Adrenal gland (tissue), 12 donors: ENCODE results near the gene BRSK1. TPM values are rescaled to one million over a fixed set of nuclear protein-coding genes. Genes with fewer than 3 reads are reported as not detected.

Experiments used
- DNase-seq, 7 donors: peaks; one replicate each; pipeline ENCODE4 v3.0.0-alpha.2; 2019 to 2020
- H3K27ac ChIP-seq, 5 donors: fragments of 200-600 bp; sonication (generic) in 4 of 5; 1 replicate in 3 of 5; 2 replicates in 2 of 5; pipeline versions ENCODE4 v1.5.1 to v1.8.0; 2016 to 2020; ENCODE audit warnings: mild to moderate bottlenecking in 1 of 5
- H3K27me3 ChIP-seq: fragments of 200-600 bp; 2 replicates; pipeline ENCODE4 v1.8.0; 2021
- H3K36me3 ChIP-seq, 2 donors: fragments of 200-600 bp; replicated peaks in 1 of 2; 1 replicate in 1 of 2; 2 replicates in 1 of 2; pipeline versions ENCODE4 v1.5.1 to v1.8.0; 2018 to 2022
- H3K4me1 ChIP-seq, 2 donors: fragments of 200-600 bp; replicated peaks in 1 of 2; 1 replicate in 1 of 2; 2 replicates in 1 of 2; pipeline versions ENCODE4 v1.5.1 to v1.8.0; 2018 to 2021
- H3K4me3 ChIP-seq, 4 donors: fragments of 200-600 bp; sonication (generic) in 3 of 4; one replicate each; pipeline ENCODE4 v1.5.1; 2016 to 2018
- H3K9me3 ChIP-seq, 3 donors: fragments of 200-600 bp; sonication (generic) in 1 of 3; replicated peaks in 1 of 3; 1 replicate in 2 of 3; 2 replicates in 1 of 3; pipeline versions ENCODE4 v1.5.1 to v1.8.0; 2016 to 2021
- POLR2A ChIP-seq, 2 donors: fragments of 450-650 bp; IDR thresholded peaks; one replicate each; pipeline ENCODE4 v1.6.1; 2017; ENCODE audit warnings: antibody characterized with exemption in 2 of 2, mild to moderate bottlenecking in 2 of 2, moderate library complexity in 1 of 2
- WGBS, 4 donors: extraction: QIAGEN DNeasy Blood & Tissue Kit in 2 of 4; methylation state at CpG; one replicate each; pipeline versions ENCODE4 v1.1.5 to v1.1.7; 2013 to 2017; 5-methylcytosine and 5-hydroxymethylcytosine counted together
- intact Hi-C, 2 donors: fragments of 100-400 bp; cut with DNase I; formaldehyde crosslinking; loops; one replicate each; pipeline versions ENCODE4 v1.14.1 to v1.15.0; 2022 to 2023
- polyA plus RNA-seq, 3 donors: library from polyadenylated mRNA; stranded (reverse); fragments of 200-250 nt in 2 of 3; fragments of 350-450 nt in 1 of 3; fragmentation: Illumina TruSeq in 1 of 3; extraction: RNeasy Lipid Tissue Mini Kit (QIAGEN cat#74804) in 1 of 3; gene quantifications; one replicate each; pipeline ENCODE4 v1.2.3, GENCODE V29; 2013 to 2014
- total RNA-seq, 9 donors: library from RNA; depleted of rRNA in 4 of 9; stranded (reverse); fragments of >200 nt in 4 of 9; fragments of 120-200 nt in 1 of 9; fragmentation: NEBNext Ultra II Directional in 1 of 9; extraction: Animal tissue kit (Norgen Biotek cat#: 25700) in 1 of 9; gene quantifications; one replicate each; pipeline versions ENCODE4 v1.1.0 to v1.2.4, GENCODE V29; 2013 to 2023
- TF ChIP-seq, protein P1 (sequence below), 6 experiments: fragments of 450-650 bp in 4 of 6; fragments of 200-600 bp in 2 of 6; sonication (generic) in 1 of 6; IDR thresholded peaks; 1 replicate in 5 of 6; 2 replicates in 1 of 6; pipeline versions ENCODE4 v1.5.1 to v1.8.0; 2016 to 2021; ENCODE audit warnings: antibody characterized with exemption in 6 of 6, mild to moderate bottlenecking in 2 of 6, moderate library complexity in 1 of 6
- donor health status: healthy with polysubstance abuse.
- donor health status: Bipolar disorder and iron deficiency.
- donor health status: DM: yes; HTN: yes; CAD: no.
- donor health status: DM: no; HTN: no; CAD: no.
- donor health status: DM: no; HTN: no; CAD: no.
- donor health status: DM: yes; HTN: yes; CAD: no.

The BRSK1 gene
- total and polyA plus RNA-seq, 12 donors, result 2.0 to 64.3 (median 13.6) TPM

DNA sequence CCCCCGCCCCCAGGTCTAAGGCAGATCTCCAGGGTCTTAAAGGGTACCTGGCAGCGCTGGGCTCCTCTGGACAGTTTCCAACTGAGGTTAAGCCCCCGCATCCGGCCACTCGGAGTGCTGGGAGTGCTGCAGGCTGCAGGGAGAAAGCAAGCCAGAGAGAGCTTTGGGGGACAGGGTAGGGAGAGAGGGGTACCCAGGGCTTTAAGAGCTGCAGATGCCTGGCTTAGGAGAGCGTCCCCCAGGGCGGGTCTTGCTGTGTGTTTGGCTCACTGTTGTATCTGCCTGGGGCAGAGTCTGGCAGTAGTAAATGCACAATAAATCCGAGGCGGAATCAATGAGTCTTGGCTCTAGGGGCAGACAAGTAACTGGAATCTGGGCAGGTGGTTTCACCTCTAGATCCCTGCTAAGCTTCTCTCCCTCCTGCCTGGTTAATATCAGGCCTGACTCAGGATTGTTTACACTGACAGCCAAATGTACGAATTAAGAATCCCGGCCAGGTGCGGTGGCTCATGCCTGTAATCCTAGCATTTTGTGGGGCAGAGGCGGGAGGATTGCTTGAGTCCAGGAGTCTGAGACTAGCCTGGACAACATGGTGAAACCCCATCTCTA is 71.5 kb downstream of the BRSK1 start:
- Histone ChIP-seq H3K9me3 (no peaks in the 10 kb centered on the region), H3K4me1 (peaks cover 12 to 15% of the 10 kb centered on the region in 2 donors), H3K36me3 (no peaks in the 10 kb centered on the region), H3K4me3 (no peak overlapping the region), H3K27me3 (peaks cover 18% of the 10 kb centered on the region), H3K27ac (no peak overlapping the region)
- DNase-seq, result no peak
- TF ChIP-seq POLR2A (IDR thresholded peaks at IDR 0.05), result no peak
- TF ChIP-seq, protein P1, sequence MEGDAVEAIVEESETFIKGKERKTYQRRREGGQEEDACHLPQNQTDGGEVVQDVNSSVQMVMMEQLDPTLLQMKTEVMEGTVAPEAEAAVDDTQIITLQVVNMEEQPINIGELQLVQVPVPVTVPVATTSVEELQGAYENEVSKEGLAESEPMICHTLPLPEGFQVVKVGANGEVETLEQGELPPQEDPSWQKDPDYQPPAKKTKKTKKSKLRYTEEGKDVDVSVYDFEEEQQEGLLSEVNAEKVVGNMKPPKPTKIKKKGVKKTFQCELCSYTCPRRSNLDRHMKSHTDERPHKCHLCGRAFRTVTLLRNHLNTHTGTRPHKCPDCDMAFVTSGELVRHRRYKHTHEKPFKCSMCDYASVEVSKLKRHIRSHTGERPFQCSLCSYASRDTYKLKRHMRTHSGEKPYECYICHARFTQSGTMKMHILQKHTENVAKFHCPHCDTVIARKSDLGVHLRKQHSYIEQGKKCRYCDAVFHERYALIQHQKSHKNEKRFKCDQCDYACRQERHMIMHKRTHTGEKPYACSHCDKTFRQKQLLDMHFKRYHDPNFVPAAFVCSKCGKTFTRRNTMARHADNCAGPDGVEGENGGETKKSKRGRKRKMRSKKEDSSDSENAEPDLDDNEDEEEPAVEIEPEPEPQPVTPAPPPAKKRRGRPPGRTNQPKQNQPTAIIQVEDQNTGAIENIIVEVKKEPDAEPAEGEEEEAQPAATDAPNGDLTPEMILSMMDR (IDR thresholded peaks at IDR 0.05), result no peak
- intact Hi-C loops, result no loop called here
- 42 to 51% (median 48%) methylated on average over 7 to 13 of the region's 13 CpGs for WGBS, 4 donors

DNA sequence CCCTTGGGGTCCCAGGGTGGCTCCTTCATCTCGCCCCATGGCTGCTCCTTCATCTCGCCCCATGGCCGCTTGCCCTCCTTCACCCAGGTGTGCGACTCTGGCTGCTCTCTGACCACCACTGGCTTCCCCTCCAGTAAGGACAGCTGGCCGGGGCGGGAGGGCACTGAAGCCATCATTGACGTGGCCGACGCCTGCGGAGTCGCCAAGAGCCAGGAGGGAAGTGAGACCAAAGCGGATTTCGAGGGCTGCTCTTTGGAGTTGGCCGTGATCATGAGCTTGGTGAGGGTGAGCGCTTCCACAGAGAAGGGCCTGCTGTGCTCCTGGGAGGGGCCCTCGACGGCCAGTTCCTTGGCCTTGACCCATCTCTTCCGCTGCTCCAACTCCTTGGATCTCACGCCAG is 74.7 kb downstream of the BRSK1 start:
- intact Hi-C loops, result no loop called here
- no peak overlapping the region for H3K4me3 ChIP-seq
- H3K27me3 ChIP-seq, result no peaks in the 10 kb centered on the region
- H3K36me3 ChIP-seq, result no peaks in the 10 kb centered on the region
- H3K27ac ChIP-seq, result no peak overlapping the region
- TF ChIP-seq, protein P1 (IDR thresholded peaks at IDR 0.05), result no peak
- no peak for TF ChIP-seq POLR2A (IDR thresholded peaks at IDR 0.05)
- no peaks in the 10 kb centered on the region for H3K9me3 ChIP-seq
- DNase-seq, result no peak
- WGBS, 4 donors, result 84 to 86% (median 85%) methylated on average over 16 to 19 of the region's 19 CpGs
- peaks cover 9 to 11% of the 10 kb centered on the region in 2 donors for H3K4me1 ChIP-seq

DNA sequence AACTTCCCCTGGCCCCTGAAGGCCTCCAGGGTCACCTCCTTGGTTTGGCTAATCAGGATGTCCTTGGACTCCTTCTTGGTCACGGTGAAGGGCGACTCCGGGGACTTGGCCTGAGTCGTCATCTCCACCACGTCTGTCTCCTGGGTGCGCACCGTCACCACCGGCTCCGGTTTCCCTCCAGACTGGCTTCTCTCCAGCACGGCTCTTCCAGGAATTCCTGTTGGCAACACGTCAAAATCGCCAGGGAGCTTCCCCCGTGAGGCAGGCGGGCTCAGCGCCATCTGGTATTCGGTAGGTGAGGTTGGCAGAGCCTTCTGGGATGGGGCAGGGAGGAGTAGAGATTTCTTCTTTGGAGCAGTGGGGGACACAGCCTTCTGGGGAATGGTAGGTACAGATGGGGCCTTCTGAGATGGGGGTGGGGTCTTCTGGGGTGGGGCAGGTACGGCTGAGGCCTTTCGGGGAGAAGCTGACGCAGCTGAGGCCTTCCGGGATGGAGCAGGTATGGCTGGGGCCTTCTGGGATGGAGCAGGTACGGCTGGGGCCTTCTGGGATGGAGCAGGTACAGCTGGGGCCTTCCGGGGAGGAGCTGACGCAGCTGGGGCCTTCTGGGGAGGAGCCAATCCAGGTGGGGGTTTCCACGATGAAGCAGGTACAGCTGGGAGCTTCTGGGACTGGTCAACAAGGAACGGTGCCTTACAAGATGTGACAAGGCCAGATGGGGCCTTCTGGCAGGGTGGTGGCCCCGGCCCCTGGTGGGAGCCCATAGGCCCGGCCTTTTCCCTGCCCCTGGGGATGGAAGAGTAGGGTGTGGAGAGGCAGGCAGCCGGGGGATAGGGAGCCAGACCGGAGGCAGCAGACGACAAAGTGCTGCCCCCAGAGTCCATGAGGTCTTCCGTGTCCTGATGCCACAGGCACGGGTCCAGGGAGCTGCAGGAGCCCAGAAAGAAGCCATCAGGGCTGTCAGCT is 75.4 kb downstream of the BRSK1 start:
- Histone ChIP-seq H3K4me1 (peaks cover 2 to 5% of the 10 kb centered on the region in 2 donors), H3K36me3 (no peaks in the 10 kb centered on the region), H3K9me3 (no peaks in the 10 kb centered on the region), H3K27me3 (no peaks in the 10 kb centered on the region), H3K27ac (no peak overlapping the region), H3K4me3 (no peak overlapping the region)
- peak in 1 of 7 donors; percentile 29 for DNase-seq
- no peak for TF ChIP-seq POLR2A (IDR thresholded peaks at IDR 0.05)
- TF ChIP-seq, protein P1 (IDR thresholded peaks at IDR 0.05), result no peak
- intact Hi-C loops, result no loop called here
- 68 to 81% (median 70%) methylated on average over 23 to 32 of the region's 32 CpGs for WGBS, 4 donors

DNA sequence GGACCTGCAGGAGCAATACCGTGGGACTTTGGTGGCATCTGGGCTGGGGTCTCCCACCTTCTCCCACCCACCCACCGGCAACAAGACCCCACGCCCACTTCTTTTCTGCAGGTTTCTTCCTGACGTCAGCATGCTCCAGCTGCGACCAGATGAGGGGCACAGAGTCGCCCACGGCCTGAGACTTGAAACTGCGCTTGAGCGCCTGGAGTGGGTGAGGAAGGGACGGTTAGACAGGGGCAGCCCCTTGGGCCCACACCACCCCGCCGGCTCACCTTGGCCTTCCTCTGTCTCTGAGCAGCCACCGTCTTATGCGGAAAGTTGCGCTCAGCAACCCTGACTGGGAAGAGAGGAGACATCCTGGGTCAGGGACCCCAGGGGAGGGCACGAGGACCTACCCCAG is 77.1 kb downstream of the BRSK1 start:
- no peak overlapping the region for H3K4me3 ChIP-seq
- no peaks in the 10 kb centered on the region for H3K27me3 ChIP-seq
- TF ChIP-seq, protein P1 (IDR thresholded peaks at IDR 0.05), result no peak
- TF ChIP-seq POLR2A (IDR thresholded peaks at IDR 0.05), result no peak
- no peaks in the 10 kb centered on the region for H3K9me3 ChIP-seq
- WGBS, 4 donors, result 88 to 95% (median 94%) methylated on average over 14 to 16 of the region's 16 CpGs
- no peaks in the 10 kb centered on the region for H3K4me1 ChIP-seq
- intact Hi-C loops, result no loop called here
- no peak for DNase-seq
- no peaks in the 10 kb centered on the region for H3K36me3 ChIP-seq
- H3K27ac ChIP-seq, result no peak overlapping the region
